NK-92 treated with Interleukin-12 subunit alpha and Interleukin-12 subunit beta, amount 100 ng/mL, for 24 hours (cell line): ENCODE data around the gene TSHR.
"Not testable (repeated sequence)": the region's sequence is repeated elsewhere in the genome, so short reads cannot be mapped to it uniquely, and the experiment has no call there.

ENCODE experiments used
- DNase-seq: peaks from one replicate; lab custom pipeline; 2025; lab: John Stamatoyannopoulos, UW

The TSHR gene

GRCh38 chr14:80951491-80951890, 3.9 kb upstream of the TSHR start:
- no peak for DNase-seq

DNA sequence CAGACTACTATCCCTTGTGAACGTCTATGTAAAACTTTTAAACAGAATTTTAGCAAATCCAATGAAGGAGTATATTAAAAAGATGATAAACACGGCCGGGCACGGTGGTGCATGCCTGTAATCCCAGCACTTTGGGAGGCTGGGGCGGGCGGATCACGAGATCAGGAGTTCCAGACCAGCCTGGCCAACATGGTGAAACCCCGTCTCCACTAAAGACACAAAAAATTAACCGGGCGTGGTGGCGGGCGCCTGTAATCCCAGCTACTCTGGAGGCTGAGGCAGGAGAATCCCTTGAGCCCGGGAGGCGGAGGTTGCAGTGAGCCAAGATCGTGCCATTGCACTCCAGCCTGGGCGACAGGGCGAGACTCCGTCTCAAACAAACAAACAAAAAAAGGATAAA, 2.2 kb upstream of the TSHR start:
- not testable (repeated sequence) for DNase-seq

DNA sequence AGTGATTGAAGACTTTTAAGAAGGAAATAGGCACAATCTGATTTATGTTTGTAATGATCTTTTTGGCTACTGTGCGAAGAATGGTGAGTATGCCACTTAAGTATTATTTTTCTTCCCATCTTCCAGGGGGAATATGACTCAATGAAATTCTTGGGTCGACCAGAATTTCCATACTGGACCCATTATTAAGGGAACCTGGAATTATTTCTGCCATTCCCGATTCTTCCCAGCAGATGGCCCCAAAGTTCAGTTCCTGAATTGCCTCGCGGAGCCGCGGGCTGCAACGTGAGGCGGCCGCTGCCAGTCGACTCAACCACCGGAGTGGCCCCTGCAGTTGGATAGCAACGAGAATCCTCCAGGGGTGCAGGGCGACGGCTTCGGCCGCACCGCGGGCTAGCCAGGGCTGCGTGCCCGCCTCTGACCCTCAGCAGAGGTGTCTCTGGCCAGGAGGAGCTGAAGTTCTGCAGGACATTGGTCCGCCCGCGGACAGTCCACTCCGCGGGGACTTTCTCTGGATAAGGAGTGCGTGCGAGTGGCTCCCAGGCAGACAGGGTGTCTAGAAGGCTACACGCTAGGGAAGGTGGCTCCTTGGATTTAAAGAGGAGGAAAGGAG, 628 bp upstream of the TSHR start:
- peak; percentile 36 for DNase-seq

DNA sequence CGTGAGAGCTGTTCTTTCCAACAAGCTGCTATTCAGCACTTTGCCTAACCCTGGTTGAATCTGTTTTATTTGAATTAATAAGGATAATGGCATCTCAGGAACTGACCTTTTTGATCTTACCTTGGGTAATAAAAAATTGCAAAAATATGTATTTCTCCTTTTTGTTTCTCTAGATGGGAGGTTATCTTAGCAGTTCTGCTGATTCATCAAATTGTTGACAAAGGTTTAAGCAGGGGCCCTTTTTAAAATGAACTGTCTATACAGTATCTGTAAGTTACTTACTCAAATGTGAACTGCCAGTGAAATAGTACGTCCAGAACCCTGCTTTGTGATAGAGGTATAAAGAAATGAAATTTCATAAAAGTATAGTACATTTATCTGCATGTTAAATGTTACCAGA, 681 bp downstream of the TSHR start:
- DNase-seq = no peak

DNA sequence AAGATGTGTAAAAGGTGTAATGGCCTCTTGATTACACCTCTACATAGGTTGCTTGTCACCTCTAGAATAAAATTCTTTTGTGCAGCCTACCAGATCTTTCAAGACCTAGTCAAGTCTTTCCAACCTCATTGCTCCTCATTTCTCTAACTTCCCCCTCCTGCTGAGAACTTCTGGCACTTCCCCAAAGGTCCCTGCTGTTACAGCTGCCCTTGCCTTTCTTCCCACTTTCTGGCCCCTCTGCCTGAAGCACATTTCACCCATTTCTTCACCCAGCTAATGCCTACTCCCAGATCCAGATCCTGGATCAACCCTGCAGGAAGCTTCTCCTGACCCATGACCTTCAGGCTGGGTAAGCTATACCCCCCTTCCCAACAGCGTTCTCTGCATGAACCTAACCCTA, 1.5 kb downstream of the TSHR start:
- DNase-seq = no peak

DNA sequence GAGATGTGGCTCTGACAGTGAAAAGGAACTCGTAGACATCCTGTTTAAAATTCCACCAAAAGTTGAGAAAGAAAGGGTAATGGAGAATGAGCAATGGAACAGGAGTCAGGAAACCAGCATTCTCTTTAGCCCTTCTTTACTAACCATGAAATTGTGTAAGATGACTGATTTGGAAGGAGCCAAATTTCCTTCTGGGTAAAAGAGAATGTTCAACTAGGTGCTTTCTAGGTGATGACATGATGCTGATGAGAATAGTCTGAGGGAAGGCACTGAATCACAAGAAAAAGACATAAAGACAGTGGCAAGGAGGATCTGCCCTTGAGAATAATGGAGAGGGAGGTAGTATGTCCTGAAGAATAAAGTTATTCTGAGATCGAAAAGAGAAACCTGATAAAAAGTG, 2.2 kb downstream of the TSHR start:
- no peak for DNase-seq

DNA sequence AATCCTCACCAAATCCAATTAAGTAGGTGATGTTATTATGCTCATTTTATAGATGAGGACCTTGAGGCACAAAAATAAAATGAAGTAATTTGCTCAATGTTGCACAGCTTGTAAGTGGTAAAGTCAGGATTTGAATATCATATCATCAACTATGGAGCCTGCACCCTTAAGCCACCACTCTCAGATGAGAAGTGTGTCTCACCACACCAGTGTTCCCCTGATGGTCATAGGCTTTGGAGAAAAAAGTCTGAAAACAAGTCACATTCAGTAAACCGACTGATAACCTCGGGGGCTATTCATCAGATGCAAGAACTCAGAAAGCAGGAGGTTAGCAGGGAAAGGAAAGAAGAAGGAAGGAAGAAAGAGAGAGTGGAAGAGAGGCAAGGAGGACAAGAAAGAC, 2.8 kb downstream of the TSHR start:
- no peak for DNase-seq

GRCh38 chr14:80958939-80959338, 3.5 kb downstream of the TSHR start:
- DNase-seq = no peak

- DNase-seq = peak; percentile 21
These were observed 4.1 kb downstream of the TSHR start for GRCh38 chr14:80959496-80959895.

DNA sequence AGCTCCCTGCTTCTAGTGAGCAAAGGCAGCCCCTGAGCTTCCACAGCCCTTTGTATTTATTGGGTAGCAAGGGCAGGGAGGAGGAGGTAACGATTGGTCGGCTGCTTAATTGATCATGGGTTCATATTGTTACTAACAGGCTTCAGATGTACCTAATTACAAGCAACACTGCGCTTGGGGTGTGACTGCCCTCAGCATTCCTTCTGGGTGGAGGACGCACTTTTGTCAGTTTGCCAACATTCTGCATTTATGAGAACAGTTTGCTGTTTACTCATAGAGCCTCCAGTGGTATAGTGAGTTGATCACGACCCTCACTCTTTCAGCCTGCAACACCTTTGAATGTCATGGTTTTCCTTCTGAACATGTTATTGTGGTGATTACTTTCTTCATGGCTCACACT, 9.6 kb downstream of the TSHR start:
- no peak for DNase-seq

GRCh38 chr14:80973931-80974641, 18.7 kb downstream of the TSHR start:
- no peak for DNase-seq

DNA sequence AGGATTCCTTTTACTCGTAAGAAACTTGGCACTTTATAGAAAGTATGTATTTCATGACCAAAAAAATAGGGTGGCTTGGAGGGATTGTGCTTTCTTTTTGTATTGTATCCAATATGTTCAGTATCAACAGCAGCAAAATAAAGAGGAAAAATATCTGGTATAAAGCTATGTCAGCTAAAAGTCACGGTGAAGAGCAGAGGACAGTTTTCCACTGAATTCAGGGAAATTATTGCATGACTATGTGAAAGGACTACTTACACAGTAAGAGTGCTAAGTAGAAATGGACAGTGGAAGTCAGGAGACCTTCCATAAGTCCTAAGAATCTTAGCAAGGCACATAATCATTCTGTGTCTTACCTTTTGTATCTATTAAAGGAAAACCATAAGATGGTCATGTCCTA, 19.3 kb downstream of the TSHR start:
- DNase-seq = no peak

DNA sequence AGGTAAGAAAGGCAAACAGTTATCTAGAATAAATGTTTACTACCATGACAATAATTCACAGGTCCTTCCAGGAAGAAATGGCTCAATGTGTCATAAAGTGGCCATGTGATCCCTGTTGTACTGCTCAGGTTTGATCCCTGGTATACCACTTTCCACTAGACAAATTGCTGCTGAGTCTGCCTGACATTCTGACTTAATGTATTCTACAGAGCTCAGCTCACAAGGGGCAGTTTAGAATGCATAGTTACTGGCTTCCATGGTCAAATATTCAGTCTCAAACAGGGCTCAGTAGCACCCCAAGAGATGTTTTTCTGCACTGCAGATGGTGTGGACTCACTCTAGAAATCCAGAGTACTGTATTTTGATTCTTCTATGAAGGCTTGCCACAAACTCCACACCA, 21.8 kb downstream of the TSHR start:
- no peak for DNase-seq

DNA sequence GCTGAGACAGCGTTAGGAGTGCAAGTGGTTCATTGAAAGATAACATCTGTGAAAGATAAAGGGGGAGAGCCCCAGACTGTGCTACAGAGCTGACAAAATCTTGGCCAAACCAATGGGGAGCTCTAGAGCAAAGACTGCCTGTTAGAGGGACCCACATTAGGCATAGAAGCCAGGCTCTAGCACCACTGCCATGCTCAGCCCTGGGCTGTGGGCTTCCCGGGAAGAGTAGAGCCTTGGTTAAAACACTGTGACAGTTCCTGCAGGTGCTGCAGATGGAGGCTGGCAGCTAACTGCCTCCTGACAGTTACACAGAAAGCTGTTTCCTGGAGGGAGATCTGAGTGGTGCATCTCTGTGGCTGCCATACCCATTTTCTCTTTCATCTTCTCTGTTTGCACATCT, 23.0 kb downstream of the TSHR start:
- no peak for DNase-seq

DNA sequence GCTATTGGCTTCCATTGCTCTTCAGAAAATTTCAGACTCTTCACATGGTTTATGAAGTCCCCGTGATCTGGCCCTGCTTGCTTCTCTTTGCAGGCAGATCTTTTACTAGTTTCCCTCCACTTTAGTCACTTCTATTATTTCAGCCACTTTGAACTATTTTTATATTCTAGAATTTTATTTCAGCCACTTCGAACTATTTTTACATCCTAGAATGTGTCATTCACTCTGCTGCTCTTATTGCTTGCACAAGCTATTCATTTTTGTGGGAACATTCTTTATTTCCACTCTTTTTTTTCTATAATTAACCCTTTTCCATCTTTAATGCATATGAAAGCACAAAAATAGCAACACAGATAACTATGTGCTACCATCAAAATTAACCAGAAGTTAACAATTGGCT, 24.5 kb downstream of the TSHR start:
- DNase-seq = no peak

DNA sequence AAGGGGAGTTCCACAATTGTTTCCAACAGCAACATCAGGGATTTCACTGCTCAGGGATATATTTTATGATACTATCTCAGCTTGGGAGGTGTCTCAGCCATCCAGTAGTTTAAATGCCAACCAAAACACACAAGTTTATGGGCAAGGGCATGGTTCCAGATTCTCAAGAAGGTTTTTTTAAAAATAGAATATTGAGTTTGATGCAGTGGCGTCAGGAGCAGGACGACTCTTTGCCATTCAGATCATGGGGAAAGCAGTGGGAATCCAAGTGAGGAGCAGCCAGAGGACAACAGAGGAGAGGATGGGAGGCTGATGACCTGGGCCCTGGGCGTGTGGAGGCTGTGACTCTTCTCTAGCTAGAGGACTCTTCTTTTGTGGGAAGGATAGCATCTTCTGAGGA, 25.7 kb downstream of the TSHR start:
- no peak for DNase-seq

DNA sequence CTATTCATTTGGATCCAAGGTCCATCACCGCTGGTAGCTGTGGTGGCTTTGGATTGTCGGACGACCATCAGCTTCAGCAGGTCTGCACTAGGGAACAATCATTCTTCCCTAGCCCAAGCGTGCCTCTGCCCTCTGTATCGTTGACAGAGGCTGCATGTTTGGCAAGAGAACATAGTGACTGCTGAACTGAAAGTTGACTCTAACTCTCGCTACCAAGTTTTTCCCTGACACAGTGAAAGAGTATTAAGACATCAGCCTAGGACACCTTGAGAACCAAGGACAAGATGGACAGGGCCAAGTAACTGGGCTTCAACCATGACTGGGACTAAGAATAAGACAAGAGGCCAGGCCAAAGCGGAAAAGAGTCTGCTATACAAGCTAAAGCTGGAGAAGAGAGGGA, 26.3 kb downstream of the TSHR start:
- DNase-seq = no peak

DNA sequence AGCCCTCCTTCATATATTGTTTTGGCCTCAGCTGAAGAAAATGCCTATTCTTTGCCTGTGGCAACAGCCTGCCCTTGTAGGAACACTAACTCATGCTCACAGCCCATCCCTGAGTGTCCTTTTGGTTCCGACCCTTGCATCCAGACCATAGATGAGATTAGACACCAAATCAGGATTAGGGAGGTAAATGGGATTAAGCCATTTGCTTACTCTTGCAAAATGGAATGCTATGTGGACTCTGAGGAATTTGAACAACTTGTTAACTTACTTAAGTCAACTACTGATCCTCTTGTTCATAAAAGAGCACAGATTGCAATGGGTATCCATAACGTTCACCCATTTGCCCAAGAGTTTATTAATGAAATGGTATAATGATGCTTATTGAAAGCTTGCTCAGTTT, 27.3 kb downstream of the TSHR start:
- no peak for DNase-seq

DNA sequence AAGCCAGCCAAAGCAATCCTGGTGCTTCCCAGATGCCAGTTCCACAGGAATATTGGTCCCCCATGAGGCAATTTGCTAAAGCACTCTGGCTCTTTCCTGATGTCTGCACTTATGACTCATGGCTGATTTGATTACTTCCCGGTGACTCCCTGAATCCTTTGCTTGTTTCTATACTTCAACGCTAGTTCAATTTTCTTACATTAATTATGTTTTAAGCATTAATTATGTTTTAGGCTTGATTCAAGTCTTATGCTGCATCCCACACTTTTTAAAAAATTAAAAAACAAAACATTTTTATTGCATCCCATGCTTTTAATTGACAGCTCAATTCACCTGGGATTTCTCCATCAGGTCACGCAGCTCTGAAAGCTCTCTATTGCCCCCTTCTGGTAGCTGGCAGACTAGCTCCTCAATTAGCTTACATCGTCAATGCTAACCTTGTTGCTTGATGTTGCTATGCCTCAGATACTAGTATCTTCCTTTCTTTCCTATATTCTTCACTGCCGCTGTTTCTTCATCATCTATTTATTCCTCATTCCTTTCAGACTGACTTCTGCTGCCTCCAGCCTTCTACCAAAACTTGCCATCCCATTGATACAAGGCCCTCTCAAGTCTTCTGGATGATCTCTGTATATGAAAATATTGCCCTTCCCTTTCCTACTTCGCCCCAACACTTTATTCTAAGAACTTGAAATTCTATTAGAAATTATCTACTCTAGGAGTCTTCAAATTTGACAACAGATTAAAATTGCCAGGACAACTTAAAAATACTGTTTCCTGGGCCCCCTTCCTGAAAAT, 32.0 kb downstream of the TSHR start:
- DNase-seq = peak; percentile 24

DNA sequence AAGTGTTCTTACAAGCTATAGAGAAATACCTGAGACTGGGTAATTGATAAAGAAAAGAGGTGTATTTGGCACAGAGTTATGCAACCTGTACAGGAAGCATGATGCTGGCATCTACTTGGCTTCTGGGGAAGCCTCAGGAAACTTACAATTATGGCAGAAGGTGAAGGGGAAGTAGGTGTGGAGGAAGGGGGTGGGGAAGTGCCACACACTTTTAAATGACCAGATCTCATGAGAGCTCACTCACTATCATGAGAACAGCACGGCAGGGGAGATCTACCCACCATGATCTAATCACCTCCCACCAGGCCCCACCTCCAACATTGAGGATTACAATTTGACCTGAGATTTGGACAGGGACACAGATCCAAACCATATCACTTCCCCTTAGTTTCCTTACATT, 32.8 kb downstream of the TSHR start:
- DNase-seq = no peak

DNA sequence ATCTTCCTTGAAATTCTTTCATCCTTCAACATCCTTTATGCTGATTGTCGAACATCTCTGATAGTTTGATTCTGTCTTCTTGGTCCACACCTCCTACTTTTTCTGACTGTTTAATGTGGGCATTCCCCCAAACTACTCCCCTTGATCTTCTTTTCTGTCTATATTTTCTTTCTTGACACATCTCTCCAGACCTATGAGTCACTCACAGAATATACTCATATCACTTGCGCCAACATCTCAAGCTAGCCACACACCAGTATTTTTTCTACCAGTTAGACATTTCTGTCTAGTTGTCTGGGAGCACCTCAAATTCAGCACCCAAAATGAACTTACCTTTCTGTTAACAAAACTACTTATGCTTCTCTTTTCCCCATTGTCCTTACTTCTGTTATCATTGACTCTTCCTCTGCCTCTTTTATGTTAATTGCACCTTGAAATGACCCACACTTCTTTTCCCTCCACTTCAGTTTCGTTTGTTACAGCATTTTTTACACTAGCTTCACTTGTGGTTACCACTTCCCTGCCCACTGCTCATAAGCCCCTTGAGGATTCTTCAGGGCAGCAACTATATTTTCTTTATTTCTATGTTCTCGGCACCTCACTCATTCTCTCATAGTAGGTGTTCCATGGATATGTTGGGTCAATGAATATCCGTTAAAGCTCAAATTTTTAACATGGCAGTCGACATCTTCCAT, 33.5 kb downstream of the TSHR start:
- DNase-seq = peak; percentile 9

DNA sequence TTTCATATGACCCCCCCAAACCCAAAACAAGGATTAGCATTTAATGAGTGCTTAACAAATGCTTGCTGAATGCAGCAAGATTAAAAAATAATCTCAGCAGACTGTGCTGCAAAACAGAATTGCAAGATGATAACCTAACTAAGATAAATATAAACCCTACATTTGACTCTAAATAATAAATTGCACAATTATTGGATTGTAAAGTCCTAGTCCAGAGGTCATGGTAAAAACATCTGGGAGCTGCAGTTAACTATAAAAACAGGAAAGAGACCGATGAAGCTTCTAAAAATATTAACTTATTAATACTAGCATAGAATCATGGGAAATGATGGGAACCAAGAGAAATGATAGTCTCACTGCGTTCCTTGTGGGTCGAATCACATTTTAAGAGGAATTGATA, 37.2 kb downstream of the TSHR start:
- no peak for DNase-seq
